Trophoblast cell (in vitro differentiated cells and primary cell): ENCODE data around the gene ULK4.
A peak's percentile ranks its signal among the peaks of the same experiment; 100 is the strongest.
"Not testable (repeated sequence)": the region's sequence is repeated elsewhere in the genome, so short reads cannot be mapped to it uniquely, and the experiment has no call there.

Experiments used
- DNase-seq, 2 donors: peaks; one replicate each; pipeline ENCODE4 v3.0.0-alpha.2; 2016
- H2AFZ ChIP-seq: 2 replicates; pipeline ENCODE4 v1.6.1; 2013; ENCODE audit warnings: low read length, moderate library complexity, mild to moderate bottlenecking; ENCODE audit not compliant: insufficient read depth, poor library complexity
- H2AK5ac ChIP-seq: 2 replicates; pipeline ENCODE4 v1.6.1; 2013; ENCODE audit warnings: mild to moderate bottlenecking, low read length
- H2BK120ac ChIP-seq: 2 replicates; pipeline ENCODE4 v1.6.1; 2013; ENCODE audit warnings: low read length, mild to moderate bottlenecking, moderate library complexity; ENCODE audit not compliant: insufficient read depth, poor library complexity
- H2BK12ac ChIP-seq: 2 replicates; pipeline ENCODE4 v1.6.1; 2013; ENCODE audit warnings: mild to moderate bottlenecking, low read length, moderate library complexity
- H2BK5ac ChIP-seq: 2 replicates; pipeline ENCODE4 v1.6.1; 2013; ENCODE audit warnings: low read length, low read depth, moderate library complexity, mild to moderate bottlenecking; ENCODE audit not compliant: poor library complexity
- H3K14ac ChIP-seq: 2 replicates; pipeline ENCODE4 v1.6.1; 2013; ENCODE audit warnings: mild to moderate bottlenecking, low read length
- H3K18ac ChIP-seq: 2 replicates; pipeline ENCODE4 v1.6.1; 2013; ENCODE audit warnings: mild to moderate bottlenecking, low read length
- H3K23ac ChIP-seq: 2 replicates; pipeline ENCODE4 v1.6.1; 2013; ENCODE audit warnings: low read length
- H3K27ac ChIP-seq: 2 replicates; pipeline ENCODE4 v1.5.1; 2013; ENCODE audit warnings: low read depth, mild to moderate bottlenecking, inconsistent platforms, low read length, moderate library complexity
- H3K27me3 ChIP-seq: 2 replicates; pipeline ENCODE4 v1.6.1; 2013; ENCODE audit warnings: inconsistent platforms, mild to moderate bottlenecking, low read length, moderate library complexity; ENCODE audit not compliant: insufficient read depth
- H3K36me3 ChIP-seq, 2 experiments: 1 replicate in 1 of 2; 2 replicates in 1 of 2; pipeline ENCODE4 v1.6.1; 2013; ENCODE audit warnings: low read length in 2 of 2, mild to moderate bottlenecking in 2 of 2, moderate library complexity in 1 of 2; ENCODE audit not compliant: insufficient read depth in 2 of 2, control insufficient read depth in 1 of 2
- H3K4ac ChIP-seq: 2 replicates; pipeline ENCODE4 v1.6.1; 2013; ENCODE audit warnings: low read depth, mild to moderate bottlenecking, low read length, moderate library complexity
- H3K4me1 ChIP-seq, 2 experiments: 1 replicate in 1 of 2; 2 replicates in 1 of 2; pipeline ENCODE4 v1.6.1; 2013; ENCODE audit warnings: low read length in 2 of 2, mild to moderate bottlenecking in 2 of 2, moderate library complexity in 1 of 2; ENCODE audit not compliant: insufficient read depth in 2 of 2, control insufficient read depth in 1 of 2
- H3K4me2 ChIP-seq: 2 replicates; pipeline ENCODE4 v1.6.1; 2013; ENCODE audit warnings: inconsistent platforms, mild to moderate bottlenecking, low read length, moderate library complexity
- H3K4me3 ChIP-seq: 2 replicates; pipeline ENCODE4 v1.5.1; 2013; ENCODE audit warnings: mild to moderate bottlenecking, low read depth, low read length, inconsistent platforms
- H3K79me1 ChIP-seq: one replicate; pipeline ENCODE4 v1.6.1; 2013; ENCODE audit warnings: low read length
- H3K79me2 ChIP-seq: 2 replicates; pipeline ENCODE4 v1.6.1; 2013; ENCODE audit warnings: low read length, mild to moderate bottlenecking; ENCODE audit not compliant: control insufficient read depth, insufficient read depth, poor library complexity
- H3K9ac ChIP-seq: 2 replicates; pipeline ENCODE4 v1.6.1; 2013; ENCODE audit warnings: mild to moderate bottlenecking, low read length
- H3K9me3 ChIP-seq: 2 replicates; pipeline ENCODE4 v1.6.1; 2013; ENCODE audit warnings: low read depth, mild to moderate bottlenecking, control low read depth, inconsistent platforms, low read length; ENCODE audit not compliant: insufficient read depth
- H4K12ac ChIP-seq: 2 replicates; pipeline ENCODE4 v1.6.1; 2013; ENCODE audit warnings: low read depth, mild to moderate bottlenecking, low read length, moderate library complexity
- H4K8ac ChIP-seq: 2 replicates; pipeline ENCODE4 v1.6.1; 2013; ENCODE audit warnings: low read depth, mild to moderate bottlenecking, low read length, moderate library complexity
- H4K91ac ChIP-seq: one replicate; pipeline ENCODE4 v1.6.1; 2013; ENCODE audit warnings: low read depth, mild to moderate bottlenecking, low read length, moderate library complexity
- WGBS: extraction: QIAGEN DNeasy Blood & Tissue Kit; methylation state at CpG from one replicate; pipeline ENCODE4 v1.1.7; 2013; ENCODE audit warnings: missing lambda C conversion rate; ENCODE audit not compliant: insufficient read length, insufficient coverage; ENCODE audit errors: extremely low coverage; 5-methylcytosine and 5-hydroxymethylcytosine counted together

Gene ULK4

GRCh38 chr3:41679374-41679773 lies 282.5 kb downstream of the ULK4 start:
- Histone ChIP-seq H3K4me1 (peaks cover 0 to 3% of the 10 kb centered on the region in 2 experiments), H2AFZ (no peak overlapping the region), H2BK120ac (no peak overlapping the region), H3K27ac (no peak overlapping the region), H2BK12ac (no peak overlapping the region), H4K8ac (no peak overlapping the region), H3K14ac (no peak overlapping the region), H3K4me3 (no peak overlapping the region), H4K91ac (no peak overlapping the region), H3K9me3 (no peaks in the 10 kb centered on the region), H3K23ac (no peak overlapping the region), H3K9ac (no peak overlapping the region), H2AK5ac (no peak overlapping the region), H4K12ac (no peak overlapping the region), H2BK5ac (no peak overlapping the region), H3K27me3 (no peaks in the 10 kb centered on the region), H3K4ac (no peak overlapping the region), H3K36me3 (no peaks in the 10 kb centered on the region), H3K4me2 (no peak overlapping the region), H3K79me2 (no peaks in the 10 kb centered on the region), H3K79me1 (no peaks in the 10 kb centered on the region), H3K18ac (no peak overlapping the region)
- no CpG with 5 or more reads among the region's 1 CpG for WGBS
- DNase-seq, result no peak

GRCh38 chr3:41675102-41675501 lies 286.8 kb downstream of the ULK4 start:
- H2BK120ac ChIP-seq, H3K4me1 ChIP-seq, H2BK12ac ChIP-seq, H4K12ac ChIP-seq, H3K4me2 ChIP-seq, H3K4ac ChIP-seq, H3K9ac ChIP-seq, H3K27me3 ChIP-seq, H2BK5ac ChIP-seq, H3K4me3 ChIP-seq, H3K23ac ChIP-seq, H3K27ac ChIP-seq, H3K79me1 ChIP-seq, H4K8ac ChIP-seq, DNase-seq, H2AFZ ChIP-seq, H2AK5ac ChIP-seq, H3K79me2 ChIP-seq, H3K14ac ChIP-seq, H3K36me3 ChIP-seq, H4K91ac ChIP-seq, H3K18ac ChIP-seq, H3K9me3 ChIP-seq: not testable (repeated sequence)
- WGBS, result no CpG with 5 or more reads among the region's 7 CpGs

- Histone ChIP-seq H2BK120ac (no peak overlapping the region), H2BK12ac (no peak overlapping the region), H3K79me1 (no peaks in the 10 kb centered on the region), H3K14ac (no peak overlapping the region), H4K8ac (no peak overlapping the region), H3K79me2 (no peaks in the 10 kb centered on the region), H3K9me3 (no peaks in the 10 kb centered on the region), H3K4me2 (no peak overlapping the region), H3K4me1 (no peaks in the 10 kb centered on the region), H3K27me3 (no peaks in the 10 kb centered on the region), H3K27ac (no peak overlapping the region), H4K91ac (no peak overlapping the region), H3K4me3 (no peak overlapping the region), H3K23ac (no peak overlapping the region), H2AK5ac (no peak overlapping the region), H3K36me3 (no peaks in the 10 kb centered on the region), H3K18ac (no peak overlapping the region), H3K4ac (no peak overlapping the region), H4K12ac (no peak overlapping the region), H3K9ac (no peak overlapping the region), H2BK5ac (no peak overlapping the region), H2AFZ (no peak overlapping the region)
- DNase-seq, result peak; percentile 16 to 61
- WGBS, result no CpG with 5 or more reads among the region's 4 CpGs
Observed at GRCh38 chr3:41674449-41674848, 287.5 kb downstream of the ULK4 start.

GRCh38 chr3:41673650-41674049 lies 288.3 kb downstream of the ULK4 start:
- Histone ChIP-seq H3K23ac (no peak overlapping the region), H2BK5ac (no peak overlapping the region), H3K27me3 (no peaks in the 10 kb centered on the region), H2BK120ac (no peak overlapping the region), H3K36me3 (no peaks in the 10 kb centered on the region), H3K79me2 (no peaks in the 10 kb centered on the region), H3K14ac (no peak overlapping the region), H3K4me1 (no peaks in the 10 kb centered on the region), H4K8ac (no peak overlapping the region), H3K4ac (no peak overlapping the region), H3K9ac (no peak overlapping the region), H2BK12ac (no peak overlapping the region), H3K18ac (no peak overlapping the region), H3K9me3 (no peaks in the 10 kb centered on the region), H2AK5ac (no peak overlapping the region), H3K4me3 (no peak overlapping the region), H3K27ac (no peak overlapping the region), H3K79me1 (no peaks in the 10 kb centered on the region), H4K91ac (no peak overlapping the region), H2AFZ (no peak overlapping the region), H3K4me2 (no peak overlapping the region), H4K12ac (no peak overlapping the region)
- no peak for DNase-seq
- no CpG with 5 or more reads among the region's 2 CpGs for WGBS
